ENCODE results near the gene LGR6. TPM values are rescaled to one million over a fixed set of nuclear protein-coding genes. Genes with fewer than 3 reads are reported as not detected.

LGR6 gene
- total and polyA plus RNA-seq, 2 of the 4 experiments (the other 2 are of a cell fraction), result not detected

DNA sequence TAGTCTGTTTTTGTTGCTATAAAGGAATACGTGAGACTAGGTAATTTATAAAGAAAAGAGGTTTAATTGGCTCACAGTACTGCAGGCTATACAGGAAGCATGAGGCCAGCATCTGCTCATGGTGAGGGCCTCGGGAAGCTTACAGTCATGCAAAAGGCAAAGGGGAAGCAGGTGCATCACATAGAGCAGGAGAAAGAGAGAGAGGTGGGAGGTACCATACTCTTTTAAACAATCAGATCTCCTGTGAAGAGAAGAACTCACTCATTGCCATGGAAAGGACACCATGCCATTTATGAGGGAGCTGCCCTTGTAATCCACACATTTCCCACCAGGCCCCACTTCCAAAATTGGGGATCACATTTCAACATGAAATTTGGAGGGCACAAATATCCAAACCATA, 167.6 kb downstream of the LGR6 start:
- POLR2A ChIA-PET (ENCODE audit: unreplicated experiment), result no interaction called here
- no peak for DNase-seq
- Histone ChIP-seq H3K9me1 (ENCODE audit: insufficient read depth, low read length) (no peaks in the 10 kb centered on the region), H3K14ac (replicated peaks; ENCODE audit: low read depth, low read length) (no peak overlapping the region), H3K4ac (ENCODE audit: low read depth, low read length) (no peak overlapping the region), H3K4me3 (ENCODE audit: insufficient read depth, low read depth, low read length) (no peak overlapping the region), H4K20me1 (ENCODE audit: insufficient read depth, low read length) (no peaks in the 10 kb centered on the region; the same call in 1 of the 2 replicates), H3K9ac (ENCODE audit: low read depth, low read length) (no peak overlapping the region), H2BK120ac (ENCODE audit: low read depth, low read length) (no peak overlapping the region), H4K5ac (ENCODE audit: low read depth, low read length) (no peak overlapping the region), H4K91ac (ENCODE audit: insufficient read depth, low read depth, low read length) (no peak overlapping the region), H2AFZ (replicated peaks; ENCODE audit: low read length, poor library complexity) (no peak overlapping the region), H2AK9ac (replicated peaks; ENCODE audit: low read depth, low read length, poor library complexity) (no peak overlapping the region), H3K79me1 (ENCODE audit: low read depth in 1 of 2, low read length in 2 of 2) (peaks cover 9 to 15% of the 10 kb centered on the region in 2 experiments; a peak in 2 of 4 replicates), H3K27me3 (ENCODE audit: control insufficient read depth, insufficient read depth, low read length) (no peaks in the 10 kb centered on the region), H2BK5ac (ENCODE audit: low read depth, low read length, poor library complexity, severe bottlenecking) (no peak overlapping the region), H3K56ac (ENCODE audit: extremely low read depth, insufficient read depth, low read length) (no peak overlapping the region), H3K4me1 (ENCODE audit: control insufficient read depth, insufficient read depth, low read length) (peaks cover 2% of the 10 kb centered on the region), H2AK5ac (ENCODE audit: low read depth, low read length) (no peak overlapping the region), H3K9me3 (ENCODE audit: control insufficient read depth, insufficient read depth, low read length) (no peaks in the 10 kb centered on the region), H3K4me2 (ENCODE audit: low read depth, low read length) (no peak overlapping the region), H3K23ac (ENCODE audit: low read depth, low read length) (no peak overlapping the region), H2BK20ac (ENCODE audit: low read depth, low read length) (no peak overlapping the region), H3K18ac (ENCODE audit: low read depth, low read length) (no peak overlapping the region), H3K27ac (ENCODE audit: insufficient read depth, low read length) (no peak overlapping the region), H2BK15ac (ENCODE audit: low read depth, low read length) (no peak overlapping the region), H3K36me3 (ENCODE audit: control insufficient read depth, insufficient read depth, low read length) (no peaks in the 10 kb centered on the region), H4K8ac (ENCODE audit: low read depth in 2 of 2, low read length in 2 of 2) (no peak overlapping the region)
- CTCF ChIA-PET, result no interaction called here
- 100% methylated on average over 1 of the region's 2 CpGs; no CpG with 5 or more reads in 1 of the 2 experiments for WGBS, 2 experiments (ENCODE audit: extremely low coverage in 2 of 2, insufficient read length in 1 of 2)
- ATAC-seq (ENCODE audit: low read depth), result no peak
- no TSS peak for BruUV-seq (replicated peaks)
- dilution Hi-C loops (cut with HindIII; ENCODE audit: low sequenced_read_pairs, unreplicated experiment), result no loop called here
- no peak for TF ChIP-seq MAZ (IDR thresholded peaks at IDR 0.05; ENCODE audit: borderline replicate concordance, low read depth, low read length)
- TF ChIP-seq, protein P1, sequence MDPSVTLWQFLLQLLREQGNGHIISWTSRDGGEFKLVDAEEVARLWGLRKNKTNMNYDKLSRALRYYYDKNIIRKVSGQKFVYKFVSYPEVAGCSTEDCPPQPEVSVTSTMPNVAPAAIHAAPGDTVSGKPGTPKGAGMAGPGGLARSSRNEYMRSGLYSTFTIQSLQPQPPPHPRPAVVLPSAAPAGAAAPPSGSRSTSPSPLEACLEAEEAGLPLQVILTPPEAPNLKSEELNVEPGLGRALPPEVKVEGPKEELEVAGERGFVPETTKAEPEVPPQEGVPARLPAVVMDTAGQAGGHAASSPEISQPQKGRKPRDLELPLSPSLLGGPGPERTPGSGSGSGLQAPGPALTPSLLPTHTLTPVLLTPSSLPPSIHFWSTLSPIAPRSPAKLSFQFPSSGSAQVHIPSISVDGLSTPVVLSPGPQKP (IDR thresholded peaks at IDR 0.05; ENCODE audit: borderline replicate concordance, low read depth, low read length), result no peak
- no peak for TF ChIP-seq MAFK (IDR thresholded peaks at IDR 0.05; ENCODE audit: low read depth, low read length)
- no peak for TF ChIP-seq CHD1 (IDR thresholded peaks at IDR 0.05; ENCODE audit: low read depth, low read length)
- TF ChIP-seq, protein P2, sequence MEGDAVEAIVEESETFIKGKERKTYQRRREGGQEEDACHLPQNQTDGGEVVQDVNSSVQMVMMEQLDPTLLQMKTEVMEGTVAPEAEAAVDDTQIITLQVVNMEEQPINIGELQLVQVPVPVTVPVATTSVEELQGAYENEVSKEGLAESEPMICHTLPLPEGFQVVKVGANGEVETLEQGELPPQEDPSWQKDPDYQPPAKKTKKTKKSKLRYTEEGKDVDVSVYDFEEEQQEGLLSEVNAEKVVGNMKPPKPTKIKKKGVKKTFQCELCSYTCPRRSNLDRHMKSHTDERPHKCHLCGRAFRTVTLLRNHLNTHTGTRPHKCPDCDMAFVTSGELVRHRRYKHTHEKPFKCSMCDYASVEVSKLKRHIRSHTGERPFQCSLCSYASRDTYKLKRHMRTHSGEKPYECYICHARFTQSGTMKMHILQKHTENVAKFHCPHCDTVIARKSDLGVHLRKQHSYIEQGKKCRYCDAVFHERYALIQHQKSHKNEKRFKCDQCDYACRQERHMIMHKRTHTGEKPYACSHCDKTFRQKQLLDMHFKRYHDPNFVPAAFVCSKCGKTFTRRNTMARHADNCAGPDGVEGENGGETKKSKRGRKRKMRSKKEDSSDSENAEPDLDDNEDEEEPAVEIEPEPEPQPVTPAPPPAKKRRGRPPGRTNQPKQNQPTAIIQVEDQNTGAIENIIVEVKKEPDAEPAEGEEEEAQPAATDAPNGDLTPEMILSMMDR (conservative IDR thresholded peaks at IDR 0.05; ENCODE audit: low read depth, low read length), result no peak
- no peak for TF ChIP-seq RCOR1 (IDR thresholded peaks at IDR 0.05; ENCODE audit: insufficient replicate concordance, low read length)
- TF ChIP-seq NFE2L2 (IDR thresholded peaks at IDR 0.05; ENCODE audit: low read depth, low read length), result no peak
- TF ChIP-seq RAD21 (IDR thresholded peaks at IDR 0.05; ENCODE audit: low read length), result no peak
- no peak for TF ChIP-seq SMC3 (IDR thresholded peaks at IDR 0.05; ENCODE audit: low read depth, low read length)
- no peak for TF ChIP-seq CEBPB (IDR thresholded peaks at IDR 0.05; ENCODE audit: low read depth, low read length)
- no peak for TF ChIP-seq RFX5 (IDR thresholded peaks at IDR 0.05; ENCODE audit: low read depth, low read length)
- intact Hi-C loops (cut with micrococcal nuclease), result no loop called here
- in situ Hi-C loops (cut with MboI; ENCODE audit: low sequenced_read_pairs), result no loop called here
